ENCODE measurements around the gene EGFR.

GRCh38 chr7:55078465-55079372, 59.9 kb downstream of the EGFR start:
- TF ChIP-seq, protein P1, sequence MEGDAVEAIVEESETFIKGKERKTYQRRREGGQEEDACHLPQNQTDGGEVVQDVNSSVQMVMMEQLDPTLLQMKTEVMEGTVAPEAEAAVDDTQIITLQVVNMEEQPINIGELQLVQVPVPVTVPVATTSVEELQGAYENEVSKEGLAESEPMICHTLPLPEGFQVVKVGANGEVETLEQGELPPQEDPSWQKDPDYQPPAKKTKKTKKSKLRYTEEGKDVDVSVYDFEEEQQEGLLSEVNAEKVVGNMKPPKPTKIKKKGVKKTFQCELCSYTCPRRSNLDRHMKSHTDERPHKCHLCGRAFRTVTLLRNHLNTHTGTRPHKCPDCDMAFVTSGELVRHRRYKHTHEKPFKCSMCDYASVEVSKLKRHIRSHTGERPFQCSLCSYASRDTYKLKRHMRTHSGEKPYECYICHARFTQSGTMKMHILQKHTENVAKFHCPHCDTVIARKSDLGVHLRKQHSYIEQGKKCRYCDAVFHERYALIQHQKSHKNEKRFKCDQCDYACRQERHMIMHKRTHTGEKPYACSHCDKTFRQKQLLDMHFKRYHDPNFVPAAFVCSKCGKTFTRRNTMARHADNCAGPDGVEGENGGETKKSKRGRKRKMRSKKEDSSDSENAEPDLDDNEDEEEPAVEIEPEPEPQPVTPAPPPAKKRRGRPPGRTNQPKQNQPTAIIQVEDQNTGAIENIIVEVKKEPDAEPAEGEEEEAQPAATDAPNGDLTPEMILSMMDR (IDR thresholded peaks at IDR 0.05; ENCODE audit: poor library complexity, severe bottlenecking): no peak
- no peak for TF ChIP-seq EZH2 (IDR thresholded peaks at IDR 0.05; ENCODE audit: borderline replicate concordance, insufficient read depth, low read length, poor library complexity, severe bottlenecking)
- no peak for TF ChIP-seq POLR2AphosphoS5 (IDR thresholded peaks at IDR 0.05)
- no peak for TF ChIP-seq MXI1 (conservative IDR thresholded peaks at IDR 0.05; ENCODE audit: poor library complexity, severe bottlenecking)
- no peak for TF ChIP-seq REST (IDR thresholded peaks at IDR 0.05; ENCODE audit: borderline replicate concordance)

All from neural cell (in vitro differentiated cells).